GM12878 (cell line): ENCODE results near the gene NBEAL1. TPM values are rescaled to one million over a fixed set of nuclear protein-coding genes. Genes with fewer than 3 reads are reported as not detected.

ENCODE experiments used
- ATAC-seq: fragments of 200-7000 bp; cut with Tn5 transposase; 3 replicates; pipeline ENCODE4 v1.9.1; 2020; ENCODE audit warnings: mild to moderate bottlenecking, moderate library complexity
- BruUV-seq: library from RNA; stranded (reverse); fragments of 400-500 nt; replicated peaks from 2 replicates; lab custom pipeline; 2021; lab: Mats Ljungman, UMichigan
- CTCF ChIA-PET: fragments of 300-600 bp; sonication (Branson Sonifier 250); formaldehyde crosslinking; extraction: SDS; loops from one replicate; lab custom pipeline; 2021; ENCODE audit warnings: inconsistent platforms; lab: Yijun Ruan, JAX
- POLR2A ChIA-PET: fragments of 350-600 bp; formaldehyde crosslinking; extraction: SDS; loops from one replicate; lab custom pipeline; 2021; ENCODE audit warnings: inconsistent platforms; lab: Charles Lee
- RAD21 ChIA-PET: fragments of 300-600 bp; sonication (Branson Sonifier 250); formaldehyde crosslinking; loops from one replicate; lab custom pipeline; 2023; ENCODE audit warnings: antibody characterized with exemption; ENCODE audit not compliant: unreplicated experiment; lab: Charles Lee
- SMC1A ChIA-PET: fragments of 300-600 bp; sonication (Branson Sonifier 250); formaldehyde crosslinking; loops from one replicate; lab custom pipeline; 2023; ENCODE audit not compliant: unreplicated experiment, uncharacterized antibody; lab: Charles Lee
- DNase-seq: peaks from one replicate; pipeline ENCODE4 v3.0.0-alpha.2; 2011; ENCODE audit warnings: low read depth, low spot score
- FAIRE-seq: peaks from 3 replicates; lab custom pipeline; 2011; peaks lifted over from hg19 to GRCh38; lab: Jason Lieb, UNC
- H2AFZ ChIP-seq: 2 replicates; pipeline ENCODE4 v1.6.0; 2011; ENCODE audit warnings: low read depth, low read length, control low read depth; ENCODE audit not compliant: control insufficient read depth
- H3K27ac ChIP-seq: 2 replicates; pipeline ENCODE4 v1.5.1; 2011; ENCODE audit warnings: control low read depth; ENCODE audit not compliant: control insufficient read depth, insufficient read depth
- H3K27me3 ChIP-seq, 2 experiments: replicated peaks in 1 of 2; 2 replicates each; pipeline versions ENCODE4 v1.6.0 to v1.6.1; 2011; ENCODE audit warnings: low read length in 1 of 2; ENCODE audit not compliant: control insufficient read depth in 2 of 2, insufficient read depth in 2 of 2
- H3K36me3 ChIP-seq, 2 experiments: 2 replicates each; pipeline ENCODE4 v1.5.1; 2011; ENCODE audit warnings: low read length in 1 of 2; ENCODE audit not compliant: control insufficient read depth in 2 of 2, insufficient read depth in 2 of 2
- H3K4me1 ChIP-seq: 2 replicates; pipeline ENCODE4 v1.6.1; 2011; ENCODE audit warnings: mild to moderate bottlenecking, low read length, moderate library complexity, mixed read lengths; ENCODE audit not compliant: control insufficient read depth, insufficient read depth
- H3K4me2 ChIP-seq: 2 replicates; pipeline ENCODE4 v1.6.0; 2011; ENCODE audit warnings: control low read depth; ENCODE audit not compliant: control insufficient read depth, insufficient read depth
- H3K4me3 ChIP-seq: fragments of 200-600 bp; sonication (generic); 2 replicates; pipeline ENCODE4 v1.5.1; 2016
- H3K79me2 ChIP-seq: 2 replicates; pipeline ENCODE4 v1.6.0; 2011; ENCODE audit warnings: low read length; ENCODE audit not compliant: control insufficient read depth, insufficient read depth
- H3K9ac ChIP-seq: 2 replicates; pipeline ENCODE4 v1.8.0; 2011; ENCODE audit warnings: low read length, control low read depth, mixed read lengths; ENCODE audit not compliant: control insufficient read depth, insufficient read depth
- H3K9me3 ChIP-seq: replicated peaks from 3 replicates; pipeline ENCODE4 v1.5.1; 2011; ENCODE audit warnings: mild to moderate bottlenecking, low read length; ENCODE audit not compliant: control insufficient read depth, insufficient read depth
- H4K20me1 ChIP-seq: 2 replicates; pipeline ENCODE4 v1.6.0; 2011; ENCODE audit not compliant: control insufficient read depth, insufficient read depth
- BCL11A ChIP-seq: IDR thresholded peaks from 2 replicates; pipeline ENCODE4 v1.6.1; 2011; ENCODE audit warnings: low read depth, low read length
- EED ChIP-seq: sonication (generic); IDR thresholded peaks from 2 replicates; pipeline ENCODE4 v1.6.1; 2016; ENCODE audit warnings: antibody characterized with exemption, low read depth
- ELK1 ChIP-seq: IDR thresholded peaks from 2 replicates; pipeline ENCODE4 v1.6.1; 2012; ENCODE audit warnings: low read depth, low read length, improper control_type of control experiment
- HSF1 ChIP-seq: fragments of 150-350 bp; IDR thresholded peaks from 2 replicates; pipeline ENCODE4 v1.6.1; 2014; ENCODE audit warnings: mild to moderate bottlenecking, low read depth, low read length
- MYB ChIP-seq: fragments of 150-350 bp; IDR thresholded peaks from 2 replicates; pipeline ENCODE4 v1.6.1; 2014; ENCODE audit warnings: mild to moderate bottlenecking, low read depth, low read length, borderline replicate concordance
- MYC ChIP-seq: IDR thresholded peaks from 2 replicates; pipeline ENCODE4 v1.6.1; 2011; ENCODE audit warnings: mild to moderate bottlenecking, low read length, moderate library complexity, inconsistent platforms; ENCODE audit not compliant: insufficient read depth, insufficient replicate concordance, insufficient read length, severe bottlenecking
- POLR2A ChIP-seq: IDR thresholded peaks from 2 replicates; pipeline ENCODE4 v1.6.1; 2011; ENCODE audit warnings: low read depth, mild to moderate bottlenecking, low read length
- SMAD5 ChIP-seq: IDR thresholded peaks from 2 replicates; pipeline ENCODE4 v1.6.1; 2016; ENCODE audit warnings: antibody characterized with exemption, low read depth
- SRF ChIP-seq, 2 experiments: IDR thresholded peaks; 2 replicates each; pipeline ENCODE4 v1.6.1; 2011; ENCODE audit warnings: low read depth in 2 of 2, low read length in 2 of 2, mild to moderate bottlenecking in 1 of 2, moderate library complexity in 1 of 2
- ZNF687 ChIP-seq: fragments of 450-650 bp; IDR thresholded peaks from 2 replicates; pipeline ENCODE4 v1.6.1; 2017; ENCODE audit warnings: mild to moderate bottlenecking, moderate library complexity
- WGBS: methylation state at CpG from one replicate; pipeline ENCODE4 v1.1.6; 2016; ENCODE audit warnings: low lambda C conversion rate; ENCODE audit not compliant: insufficient replicate concordance, insufficient coverage; ENCODE audit errors: missing lambda C conversion rate; 5-methylcytosine and 5-hydroxymethylcytosine counted together
- in situ Hi-C: fragments of 300-500 bp; cut with MboI; formaldehyde crosslinking; loops from 9 replicates; pipeline ENCODE4 v1.14.3; 2018; ENCODE audit warnings: mixed read lengths
- intact Hi-C: fragments of 100-400 bp; cut with micrococcal nuclease; formaldehyde crosslinking; loops from one replicate; pipeline ENCODE4 v1.14.2; 2022; ENCODE audit not compliant: unreplicated experiment
- polyA plus RNA-seq, 11 experiments: library from polyadenylated mRNA; depleted of rRNA in 4 of 11; unstranded in 6 of 11; stranded (reverse) in 5 of 11; fragments of >200 nt; fragmentation: Nextera tagmentation in 4 of 11; fragmentation: Illumina TruSeq in 1 of 11; extraction: Ambion mirVana in 4 of 11; extraction: Trizol in 1 of 11; gene quantifications; 1 replicate in 1 of 11; 2 replicates in 10 of 11; pipeline versions ENCODE4 v1.2.1 to v1.2.3, GENCODE V29; 2011 to 2016; ENCODE audit warnings: inconsistent platforms in 2 of 11, missing spikeins in 2 of 11, low read depth in 1 of 11
- total RNA-seq, 4 experiments: library from RNA; depleted of rRNA in 3 of 4; stranded (reverse); fragments of >200 nt in 3 of 4; fragmentation: Illumina TruSeq in 1 of 4; extraction: Trizol in 1 of 4; gene quantifications; 2 replicates each; pipeline versions ENCODE4 v1.2.1 to v1.2.3, GENCODE V29; 2013 to 2021

Gene NBEAL1
- total and polyA plus RNA-seq, 10 of the 15 experiments (the other 5 are each of a cell fraction or from before 2014, with no cell fraction given): 1.9 to 16.1 (median 7.2) TPM

- TF ChIP-seq MYB: no peak
- no peak for TF ChIP-seq ZNF687
- no peak for TF ChIP-seq BCL11A
- no peak for TF ChIP-seq EED
- no peak for TF ChIP-seq POLR2A
These were observed 21.3 kb downstream of the NBEAL1 start (continued) for GRCh38 chr2:203035879-203036470.

- ChIA-PET RAD21 (no interaction called here), POLR2A (interaction anchor here (1.0 kb wide), 1 partner anchor 16 kb away, joined by 3 read pairs; no protein-coding TSS in a partner anchor), SMC1A (interaction anchor here (0.7 to 1.9 kb wide), 4 partner anchors 8 to 95 kb away, joined by 3 to 7 read pairs (median 4); no protein-coding TSS in a partner anchor), CTCF (interaction anchor here (0.5 kb wide), 1 partner anchor 117 kb away, joined by 3 read pairs; no protein-coding TSS in a partner anchor)
- Histone ChIP-seq H3K4me1 (no peaks in the 10 kb centered on the region), H3K36me3 (no peaks in the 10 kb centered on the region), H3K4me3 (no peak overlapping the region), H4K20me1 (no peaks in the 10 kb centered on the region), H3K9ac (no peak overlapping the region), H3K27ac (no peak overlapping the region), H3K27me3 (no peaks in the 10 kb centered on the region), H2AFZ (no peak overlapping the region), H3K79me2 (no peaks in the 10 kb centered on the region), H3K9me3 (no peaks in the 10 kb centered on the region), H3K4me2 (no peak overlapping the region)
- intact Hi-C loops (no loop called here), in situ Hi-C loops (no loop called here)
- BruUV-seq: no TSS peak
- DNase-seq (no peak), FAIRE-seq (no peak), ATAC-seq (no peak)
- WGBS: 90% methylated on average over 2 of the region's 2 CpGs
- no peak for TF ChIP-seq ELK1
- no peak for TF ChIP-seq SMAD5
- no peak for TF ChIP-seq HSF1
- no peak for TF ChIP-seq MYC
- no peak for TF ChIP-seq SRF (IDR thresholded peaks at IDR 0.05; ENCODE audit: low read depth in 2 of 2, low read length in 2 of 2)
These were observed 22.4 kb downstream of the NBEAL1 start for GRCh38 chr2:203037026-203037425.
